ENCODE results near the gene RAB5A.

GRCh38 chr3:19932422-19932821, 14.5 kb upstream of the RAB5A start:
- no peak for TF ChIP-seq CTCF (IDR thresholded peaks at IDR 0.05)
- TF ChIP-seq USF1 (CRISPR knock-in tag; IDR thresholded peaks at IDR 0.05): no peak
- no peak for TF ChIP-seq STAT6 (CRISPR knock-in tag; conservative IDR thresholded peaks at IDR 0.05; ENCODE audit: low read depth)
- no peak for TF ChIP-seq NR3C1 (CRISPR knock-in tag; conservative IDR thresholded peaks at IDR 0.05; ENCODE audit: low read depth)
- TF ChIP-seq CREM (CRISPR knock-in tag; IDR thresholded peaks at IDR 0.05): no peak
- no peak for TF ChIP-seq JUN (CRISPR knock-in tag; IDR thresholded peaks at IDR 0.05)
- TF ChIP-seq E2F1 (CRISPR knock-in tag; IDR thresholded peaks at IDR 0.05): no peak
- no peak for TF ChIP-seq ETV6 (CRISPR knock-in tag; IDR thresholded peaks at IDR 0.05)
